Cerebellar cortex (tissue), 1 donor: ENCODE data around the gene DIS3L2.

Experiments used
- DNase-seq: peaks from one replicate; pipeline ENCODE4 v3.0.0-alpha.2; 2015; ENCODE audit warnings: low spot score

The DIS3L2 gene

GRCh38 chr2:231961349-231962166 lies at the start of gene DIS3L2:
DIS3L2 (plus strand) TSS chr2:231961713; CDS start chr2:232014928, 53,215 bp downstream.
- DNase-seq, result peak; percentile 85

GRCh38 chr2:231914077-231914690 lies 47.3 kb upstream of the DIS3L2 start:
- no peak for DNase-seq

- no peak for DNase-seq
Measured at GRCh38 chr2:231917280-231918066, 44.0 kb upstream of the DIS3L2 start.

- no peak for DNase-seq
Measured at GRCh38 chr2:231918501-231919330, 42.8 kb upstream of the DIS3L2 start.

- DNase-seq, result no peak
Measured at GRCh38 chr2:231919341-231920035, 42.0 kb upstream of the DIS3L2 start.

- DNase-seq, result no peak
Measured at GRCh38 chr2:231920366-231920765, 41.1 kb upstream of the DIS3L2 start.

GRCh38 chr2:231920795-231921194 lies 40.7 kb upstream of the DIS3L2 start:
- DNase-seq, result no peak

GRCh38 chr2:231922311-231923009 lies 39.1 kb upstream of the DIS3L2 start:
- DNase-seq, result no peak

- DNase-seq, result no peak
Measured at GRCh38 chr2:231923010-231923344, 38.5 kb upstream of the DIS3L2 start.

GRCh38 chr2:231923951-231924888 lies 37.3 kb upstream of the DIS3L2 start:
- no peak for DNase-seq

GRCh38 chr2:231924889-231925275 lies 36.6 kb upstream of the DIS3L2 start:
- no peak for DNase-seq

- peak; percentile 75 for DNase-seq
Measured at GRCh38 chr2:231925303-231926179, 36.0 kb upstream of the DIS3L2 start.

- no peak for DNase-seq
Measured at GRCh38 chr2:231926180-231926741, 35.3 kb upstream of the DIS3L2 start, which contains the start of gene NPPC. NPPC (minus strand) TSS chr2:231926396; CDS start chr2:231926249, 147 bp downstream.

GRCh38 chr2:231926761-231927565 lies 34.5 kb upstream of the DIS3L2 start:
- DNase-seq, result no peak

- DNase-seq, result no peak
Measured at GRCh38 chr2:231927566-231927890, 34.0 kb upstream of the DIS3L2 start.

GRCh38 chr2:231928481-231928880 lies 33.0 kb upstream of the DIS3L2 start:
- no peak for DNase-seq
